ENCODE results near the gene BORA.
"Not testable (repeated sequence)": the region's sequence is repeated elsewhere in the genome, so short reads cannot be mapped to it uniquely, and the experiment has no call there.

Gene BORA

DNA sequence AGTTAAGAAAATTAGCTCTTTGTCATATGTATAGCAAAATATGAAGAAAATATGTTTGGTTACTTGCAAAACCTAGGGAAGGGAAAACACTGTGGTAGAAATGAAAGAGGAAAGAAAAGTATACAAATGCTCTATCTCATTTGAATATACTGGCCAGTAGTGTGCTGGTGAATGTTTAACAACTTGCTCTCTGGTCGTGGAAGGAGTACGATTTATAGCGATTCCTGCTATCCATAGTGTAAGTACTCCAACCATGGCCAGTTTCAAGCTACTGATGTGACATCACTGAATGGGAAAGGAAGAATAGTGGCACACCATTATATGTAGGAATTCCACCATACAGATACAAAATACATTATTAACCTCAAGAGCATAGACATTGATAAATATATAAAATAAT lies 9.3 kb downstream of the BORA start:
- Mint-ChIP-seq H3K36me3 (ENCODE audit: low read depth) (peaks cover 68% of the 10 kb centered on the region), H3K4me1 (ENCODE audit: low read depth) (no peaks in the 10 kb centered on the region), H3K4me3 (no peak overlapping the region), H3K27ac (no peak overlapping the region), H3K27me3 (no peaks in the 10 kb centered on the region), H3K9me3 (peaks cover 5% of the 10 kb centered on the region)

DNA sequence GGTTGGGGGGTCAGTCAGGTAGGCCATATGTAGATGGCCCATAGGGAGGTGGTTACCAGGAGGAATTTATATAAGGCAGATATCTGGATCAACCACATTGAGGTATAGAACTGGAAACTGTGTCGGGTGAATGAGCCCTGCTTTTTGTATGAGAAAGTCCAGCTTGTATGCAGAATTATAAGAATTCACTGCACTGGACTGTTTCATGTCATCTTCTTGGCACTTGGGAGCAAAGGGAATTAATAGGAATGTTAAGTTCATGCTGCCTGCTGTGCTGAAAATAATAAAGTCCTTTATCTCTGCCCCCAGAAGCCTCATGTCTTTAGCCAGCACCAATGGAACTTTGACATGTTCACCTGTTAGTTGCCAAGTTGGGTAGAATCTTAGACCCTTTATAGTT lies 12.3 kb downstream of the BORA start:
- Mint-ChIP-seq H3K27me3 (no peaks in the 10 kb centered on the region), H3K4me1 (ENCODE audit: low read depth) (no peaks in the 10 kb centered on the region), H3K4me3 (no peak overlapping the region), H3K9me3 (no peaks in the 10 kb centered on the region), H3K27ac (no peak overlapping the region), H3K36me3 (ENCODE audit: low read depth) (peaks cover 65% of the 10 kb centered on the region)

DNA sequence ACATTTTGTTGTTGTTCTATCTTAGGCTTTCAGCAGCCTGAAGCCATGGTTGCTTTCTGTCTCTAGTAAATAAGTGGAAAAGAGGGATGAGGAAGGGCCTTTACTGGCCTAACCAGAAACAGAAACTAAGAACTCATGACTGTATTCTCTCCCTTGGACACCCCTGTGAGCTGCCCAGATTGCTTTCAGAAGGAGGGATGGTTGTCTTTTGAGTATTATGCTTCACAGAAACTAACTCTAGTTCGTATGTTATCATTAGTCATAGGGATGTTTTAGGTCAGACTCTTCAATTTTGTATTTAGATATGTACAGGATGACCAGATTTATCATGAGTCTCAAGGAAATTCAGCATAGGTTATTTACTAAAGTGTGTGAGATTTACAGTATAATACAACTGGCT lies 17.5 kb downstream of the BORA start:
- Mint-ChIP-seq H3K27me3 (no peaks in the 10 kb centered on the region), H3K4me1 (ENCODE audit: low read depth) (peaks cover 7% of the 10 kb centered on the region), H3K9me3 (no peaks in the 10 kb centered on the region), H3K27ac (peak overlapping the region; percentile 34), H3K4me3 (no peak overlapping the region), H3K36me3 (ENCODE audit: low read depth) (peaks cover 63% of the 10 kb centered on the region)

DNA sequence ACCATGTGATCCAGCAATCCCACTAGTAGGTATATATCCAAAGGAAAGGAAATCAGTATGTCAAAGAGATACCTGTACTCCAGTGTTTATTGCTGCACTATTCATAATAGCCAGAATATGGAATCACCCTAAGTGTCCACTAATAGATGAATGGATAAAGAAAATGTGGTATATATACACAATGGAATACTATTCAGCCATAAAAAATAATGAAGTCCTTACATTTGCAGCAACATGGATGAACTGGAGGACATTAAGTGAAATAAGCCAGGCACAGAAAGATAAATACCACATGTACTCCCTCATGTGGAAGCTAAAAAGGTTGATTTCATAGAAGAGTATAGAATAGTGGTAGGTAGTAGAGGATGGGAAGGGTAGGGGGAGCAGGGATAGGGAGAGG lies 23.5 kb downstream of the BORA start:
- Mint-ChIP-seq H3K27ac (no peak overlapping the region), H3K4me1 (ENCODE audit: low read depth) (peaks cover 3% of the 10 kb centered on the region), H3K9me3 (no peaks in the 10 kb centered on the region), H3K27me3 (no peaks in the 10 kb centered on the region), H3K36me3 (ENCODE audit: low read depth) (peaks cover 86% of the 10 kb centered on the region), H3K4me3 (no peak overlapping the region)

DNA sequence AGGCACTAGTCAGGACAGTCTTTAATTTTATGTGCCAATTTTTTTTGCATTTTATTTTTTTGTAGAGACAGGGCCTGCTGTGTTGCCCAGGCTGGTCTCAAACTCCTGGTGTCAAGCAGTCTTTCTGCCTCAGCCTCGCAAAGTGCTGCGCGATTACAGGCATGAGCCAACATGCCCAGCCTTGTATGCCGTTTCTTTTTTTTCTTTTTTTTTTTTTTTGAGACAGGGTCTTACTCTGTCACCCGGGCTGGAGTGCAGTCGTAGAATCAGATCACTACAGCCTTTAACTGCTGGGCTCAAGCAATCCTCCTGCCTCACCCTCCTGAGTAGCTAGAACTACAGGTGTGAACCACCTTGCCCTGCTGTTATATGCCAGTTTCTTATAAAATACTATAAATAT lies 26.4 kb downstream of the BORA start:
- no peak overlapping the region for H3K4me3 Mint-ChIP-seq
- H3K27me3 Mint-ChIP-seq, result no peaks in the 10 kb centered on the region
- no peaks in the 10 kb centered on the region for H3K4me1 Mint-ChIP-seq (ENCODE audit: low read depth)
- no peak overlapping the region for H3K27ac Mint-ChIP-seq
- no peaks in the 10 kb centered on the region for H3K9me3 Mint-ChIP-seq
- H3K36me3 Mint-ChIP-seq (ENCODE audit: low read depth), result peaks cover 88% of the 10 kb centered on the region

DNA sequence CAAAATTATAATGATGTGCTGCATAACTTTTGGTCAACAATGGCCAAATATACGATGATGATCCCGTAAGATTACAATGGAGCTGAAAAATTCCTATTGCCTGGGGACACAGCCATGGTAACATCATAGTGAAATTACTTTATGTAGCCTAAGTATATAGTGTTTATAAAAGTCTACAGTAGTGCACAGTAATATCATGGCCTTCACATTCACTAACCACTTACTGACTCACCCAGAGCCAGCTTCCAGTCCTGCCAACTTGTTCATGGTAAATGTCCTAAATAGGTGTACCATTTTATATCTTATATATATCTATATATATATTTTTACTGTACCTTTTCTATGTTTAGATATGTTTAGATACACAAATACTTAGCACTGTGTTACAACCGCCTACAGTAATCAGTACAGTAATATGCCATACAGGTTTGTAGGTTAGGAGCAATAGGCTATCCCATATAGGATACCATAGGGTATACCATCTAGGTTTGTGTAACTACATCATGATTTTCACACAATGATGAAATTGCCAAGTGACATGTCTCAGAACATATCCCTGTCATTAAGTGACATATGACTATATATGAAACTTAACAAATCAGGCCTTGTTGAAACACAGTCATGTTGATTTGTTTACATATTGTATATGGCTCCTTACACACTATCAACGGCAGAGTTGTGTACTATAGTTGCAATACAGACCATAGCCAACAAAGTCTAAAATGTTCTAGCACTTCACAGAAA lies 30.2 kb downstream of the BORA start:
- Mint-ChIP-seq H3K27ac (no peak overlapping the region), H3K36me3 (ENCODE audit: low read depth) (peaks cover 86% of the 10 kb centered on the region), H3K27me3 (no peaks in the 10 kb centered on the region), H3K4me1 (ENCODE audit: low read depth) (no peaks in the 10 kb centered on the region), H3K4me3 (no peak overlapping the region), H3K9me3 (no peaks in the 10 kb centered on the region)

DNA sequence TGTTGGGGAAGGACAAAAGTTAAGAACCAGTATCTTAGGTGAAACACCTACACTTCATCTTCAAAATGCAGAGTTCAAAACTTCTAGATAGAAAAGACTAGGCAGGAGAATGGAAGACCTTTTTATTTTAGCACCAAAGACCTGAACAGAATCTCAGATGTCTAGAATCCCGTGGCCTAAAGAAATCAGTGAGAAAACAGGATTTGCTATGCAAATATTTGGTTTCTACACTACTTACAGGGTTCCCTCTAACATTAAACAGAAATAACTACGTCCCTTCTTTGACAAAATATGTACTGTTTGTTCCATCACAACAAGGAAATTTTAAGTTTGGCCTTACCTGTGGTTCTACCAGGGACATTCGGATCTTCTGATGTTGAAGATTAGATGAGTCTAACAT lies 32.5 kb downstream of the BORA start:
- Mint-ChIP-seq H3K36me3 (ENCODE audit: low read depth) (peaks cover 87% of the 10 kb centered on the region), H3K27me3 (no peaks in the 10 kb centered on the region), H3K27ac (no peak overlapping the region), H3K9me3 (no peaks in the 10 kb centered on the region), H3K4me3 (no peak overlapping the region), H3K4me1 (ENCODE audit: low read depth) (no peaks in the 10 kb centered on the region)

DNA sequence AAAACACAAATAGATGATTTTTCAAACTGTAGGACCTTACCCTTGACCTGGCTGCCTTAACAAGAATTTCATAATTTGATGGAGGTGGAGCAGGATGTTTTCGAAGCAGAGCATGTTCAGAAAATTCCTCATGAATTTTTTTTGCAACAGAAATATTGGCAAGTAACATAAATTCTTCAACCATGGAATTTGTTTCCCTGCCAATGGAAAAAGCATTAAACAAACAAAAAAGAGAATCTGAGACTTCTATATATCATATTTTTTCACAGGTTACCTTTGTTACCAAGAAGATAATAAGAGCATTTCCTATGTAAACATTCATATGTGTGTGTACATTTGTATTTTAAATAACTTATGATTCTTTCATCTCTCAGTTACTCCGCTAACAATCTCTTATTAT lies 35.7 kb downstream of the BORA start:
- Mint-ChIP-seq H3K27ac (no peak overlapping the region), H3K4me3 (no peak overlapping the region), H3K4me1 (ENCODE audit: low read depth) (no peaks in the 10 kb centered on the region), H3K27me3 (no peaks in the 10 kb centered on the region), H3K36me3 (ENCODE audit: low read depth) (peaks cover 90% of the 10 kb centered on the region), H3K9me3 (no peaks in the 10 kb centered on the region)

DNA sequence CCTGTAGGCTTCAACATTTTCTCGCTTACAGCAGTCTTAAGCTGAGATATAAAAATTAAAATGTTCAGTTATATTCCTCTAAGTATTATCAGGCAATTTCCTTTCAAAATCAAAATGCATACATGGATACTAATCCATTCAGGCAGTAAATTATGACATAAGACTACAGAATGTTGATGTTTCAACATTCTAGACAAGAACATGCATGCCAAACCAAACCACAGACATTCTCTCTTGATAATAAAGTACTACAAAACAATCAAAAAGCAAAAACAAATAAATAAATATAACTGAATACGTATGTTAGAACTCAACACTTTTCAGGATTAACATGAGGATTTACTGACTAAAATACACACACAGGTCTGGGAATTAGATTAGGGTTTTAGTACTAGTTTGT lies 46.3 kb downstream of the BORA start:
- no peaks in the 10 kb centered on the region for H3K27me3 Mint-ChIP-seq
- H3K27ac Mint-ChIP-seq, result no peak overlapping the region
- H3K4me3 Mint-ChIP-seq, result no peak overlapping the region
- H3K9me3 Mint-ChIP-seq, result no peaks in the 10 kb centered on the region
- peaks cover 13% of the 10 kb centered on the region for H3K4me1 Mint-ChIP-seq (ENCODE audit: low read depth)
- peaks cover 81% of the 10 kb centered on the region for H3K36me3 Mint-ChIP-seq (ENCODE audit: low read depth)

DNA sequence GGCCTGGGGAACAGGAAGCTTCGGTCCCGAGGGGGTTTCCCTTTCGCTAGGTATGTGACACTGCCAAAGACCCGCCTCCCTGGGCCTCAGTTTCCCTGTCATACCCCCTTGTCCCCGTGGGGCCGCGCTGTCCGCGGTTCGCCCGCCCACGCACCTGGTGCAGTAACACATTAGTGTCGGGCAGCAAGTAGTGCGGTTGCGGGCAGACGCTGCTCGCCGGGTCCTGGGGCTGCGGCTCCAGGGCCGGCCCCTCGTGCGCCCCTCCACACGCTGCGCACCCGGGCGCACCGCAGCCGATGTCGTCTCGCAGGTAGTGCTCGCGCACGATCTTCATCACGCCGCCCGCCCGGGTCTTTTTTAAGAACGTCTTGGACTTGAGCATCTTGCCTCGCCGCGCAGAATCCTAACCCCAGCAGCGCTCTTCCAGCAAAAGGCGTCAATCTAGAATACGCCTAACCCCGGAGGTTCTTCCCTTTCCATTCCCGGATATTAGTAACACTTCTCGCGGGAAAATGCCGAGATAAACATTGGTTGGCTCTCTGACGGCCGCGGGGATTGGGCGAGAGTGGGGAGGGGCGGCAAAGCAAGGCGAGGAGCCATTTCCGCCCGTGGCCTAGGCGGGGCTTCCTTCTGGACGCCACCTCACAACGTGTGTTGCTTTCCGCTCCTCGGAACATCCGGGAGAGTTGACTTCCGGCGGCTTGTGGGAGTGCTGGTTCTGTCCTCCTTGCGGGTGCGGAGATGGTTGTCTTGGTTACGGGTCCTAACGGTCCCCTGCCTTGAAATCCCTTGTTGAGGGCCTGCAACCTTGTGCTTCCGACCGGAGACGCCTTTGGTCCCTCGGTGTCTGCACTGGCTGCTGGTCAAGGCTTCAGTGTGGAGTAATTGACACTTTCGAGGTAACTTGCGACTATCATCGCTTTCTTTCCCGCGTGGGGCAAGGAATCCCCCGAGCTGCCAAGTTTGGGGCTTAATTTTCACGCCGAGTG lies 54.0 kb downstream of the BORA start, which contains the start of the genes DIS3 and PIBF1:
Gene DIS3 (minus strand): TSS at position 450 of the 989 bp plus-strand sequence. CDS start 68 bp downstream, at position 382.
Gene PIBF1 (plus strand): TSS at position 683 of the 989 bp plus-strand sequence. CDS start 1,337 bp downstream, outside the sequence.
- no peaks in the 10 kb centered on the region for H3K9me3 Mint-ChIP-seq
- peaks cover 62% of the 10 kb centered on the region for H3K4me1 Mint-ChIP-seq (ENCODE audit: low read depth)
- H3K27ac Mint-ChIP-seq, result peak within 1 kb of the TSS; percentile 99
- peaks cover 52% of the 10 kb centered on the region for H3K36me3 Mint-ChIP-seq (ENCODE audit: low read depth)
- H3K4me3 Mint-ChIP-seq, result peak within 1 kb of the TSS; percentile 98
- H3K27me3 Mint-ChIP-seq, result no peaks in the 10 kb centered on the region

DNA sequence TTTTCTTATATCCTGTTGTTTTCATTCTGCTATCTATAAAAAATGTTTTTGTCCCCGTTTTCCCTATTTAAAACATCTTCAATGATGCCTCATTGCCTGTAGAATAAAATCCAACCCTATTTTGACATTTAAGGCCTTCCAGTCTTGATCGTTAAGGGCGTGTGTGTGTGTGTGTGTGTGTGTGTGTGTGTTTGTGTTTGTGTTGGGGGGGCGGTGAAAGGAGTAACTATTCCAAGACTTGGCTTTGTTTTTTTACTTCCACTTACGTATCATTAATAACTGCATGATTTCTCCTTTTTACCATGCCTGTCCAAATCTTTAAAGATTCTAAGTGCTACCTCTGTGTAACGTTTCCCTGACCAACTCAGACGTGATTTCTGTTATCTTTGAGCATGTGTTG lies 55.0 kb downstream of the BORA start:
- peak overlapping the region; percentile 99 for H3K27ac Mint-ChIP-seq
- H3K9me3 Mint-ChIP-seq, result no peaks in the 10 kb centered on the region
- H3K4me3 Mint-ChIP-seq, result peak overlapping the region; percentile 98
- H3K36me3 Mint-ChIP-seq (ENCODE audit: low read depth), result peaks cover 42% of the 10 kb centered on the region
- no peaks in the 10 kb centered on the region for H3K27me3 Mint-ChIP-seq
- H3K4me1 Mint-ChIP-seq (ENCODE audit: low read depth), result peaks cover 58% of the 10 kb centered on the region

DNA sequence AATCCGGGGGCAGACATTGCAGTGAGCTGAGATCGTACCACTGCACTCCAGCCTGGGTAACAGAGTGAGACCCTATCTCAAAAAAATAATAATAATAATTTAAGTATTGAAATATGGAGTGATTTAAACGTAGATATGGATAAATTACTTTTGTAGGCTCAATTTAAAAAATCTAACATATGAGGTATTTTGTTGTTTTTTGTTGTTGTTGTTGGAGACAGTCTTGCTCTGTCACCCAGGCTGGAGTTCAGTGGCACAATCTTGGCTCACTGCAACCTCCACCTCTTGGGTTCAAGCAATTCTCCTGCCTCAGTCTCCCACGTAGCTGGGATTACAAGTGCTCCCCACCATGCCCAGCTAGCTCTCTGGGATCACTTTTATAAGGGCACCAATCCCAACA lies 57.0 kb downstream of the BORA start:
- peaks cover 29% of the 10 kb centered on the region for H3K36me3 Mint-ChIP-seq (ENCODE audit: low read depth)
- not testable (repeated sequence) for H3K4me3 Mint-ChIP-seq, H3K27me3 Mint-ChIP-seq, H3K9me3 Mint-ChIP-seq, H3K27ac Mint-ChIP-seq
- peaks cover 49% of the 10 kb centered on the region for H3K4me1 Mint-ChIP-seq (ENCODE audit: low read depth)

DNA sequence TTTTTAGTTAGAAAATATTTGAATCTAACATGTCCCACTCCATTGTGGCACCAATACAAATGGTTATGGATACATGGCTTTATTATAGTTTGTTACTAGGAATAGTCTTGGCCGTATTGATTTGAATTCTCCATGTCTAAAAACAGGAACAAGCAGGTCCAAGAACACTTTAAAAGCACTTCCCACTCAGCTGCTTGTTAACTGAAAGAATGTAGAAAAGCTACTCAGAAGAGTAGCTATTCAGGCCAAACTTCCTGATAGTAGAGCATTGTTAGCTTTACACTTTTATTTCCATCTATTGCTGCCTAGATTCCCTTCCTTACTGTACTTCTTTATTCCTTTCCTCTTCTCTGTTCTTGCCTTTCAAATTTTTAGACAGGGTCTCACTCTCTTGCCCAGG lies 61.1 kb downstream of the BORA start:
- Mint-ChIP-seq H3K36me3 (ENCODE audit: low read depth) (peaks cover 44% of the 10 kb centered on the region), H3K27ac (no peak overlapping the region), H3K27me3 (no peaks in the 10 kb centered on the region), H3K9me3 (peaks cover 5% of the 10 kb centered on the region), H3K4me3 (no peak overlapping the region), H3K4me1 (ENCODE audit: low read depth) (peaks cover 27% of the 10 kb centered on the region)

DNA sequence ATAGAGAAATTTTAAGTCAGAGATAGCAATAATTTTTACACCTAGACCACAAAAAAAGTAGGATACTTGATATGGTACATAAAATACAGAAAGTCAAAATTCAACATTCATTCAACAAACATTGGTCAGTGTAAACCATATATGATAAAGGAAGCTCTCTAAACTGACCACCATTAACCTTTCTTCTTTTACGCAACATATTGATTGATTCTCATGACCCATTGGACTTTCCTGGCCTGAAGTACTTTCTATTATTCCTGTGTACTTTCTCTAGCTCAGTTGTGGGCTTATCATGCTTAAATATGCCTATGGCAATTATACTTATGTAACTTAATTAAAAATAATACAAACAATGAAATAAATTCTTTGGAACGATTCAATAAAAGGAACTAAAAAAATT lies 64.9 kb downstream of the BORA start:
- Mint-ChIP-seq H3K9me3 (peaks cover 9% of the 10 kb centered on the region), H3K27me3 (no peaks in the 10 kb centered on the region), H3K36me3 (ENCODE audit: low read depth) (peaks cover 60% of the 10 kb centered on the region), H3K4me3 (no peak overlapping the region), H3K4me1 (ENCODE audit: low read depth) (peaks cover 9% of the 10 kb centered on the region), H3K27ac (no peak overlapping the region)

DNA sequence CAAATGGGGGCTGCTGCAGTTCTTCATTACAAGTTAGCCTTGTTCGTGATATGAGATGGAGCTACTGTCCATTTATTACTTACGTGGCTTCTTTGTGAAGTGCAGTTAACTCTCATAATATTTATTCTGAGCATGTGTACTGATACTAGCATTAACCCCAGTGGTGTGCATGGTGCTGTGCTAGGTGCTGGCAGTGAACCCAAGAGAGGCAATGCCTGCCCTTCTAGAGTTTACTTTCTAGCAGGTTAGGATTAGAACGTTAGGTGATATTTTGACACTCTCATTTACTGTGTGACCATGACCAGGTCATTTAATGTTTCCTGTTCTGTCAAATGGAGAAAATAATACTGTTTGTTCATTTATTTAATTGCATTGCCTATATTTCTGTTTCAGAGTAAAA lies 71.1 kb downstream of the BORA start:
- H3K4me1 Mint-ChIP-seq (ENCODE audit: low read depth), result peaks cover 4% of the 10 kb centered on the region
- H3K27ac Mint-ChIP-seq, result no peak overlapping the region
- peaks cover 59% of the 10 kb centered on the region for H3K36me3 Mint-ChIP-seq (ENCODE audit: low read depth)
- H3K4me3 Mint-ChIP-seq, result no peak overlapping the region
- H3K27me3 Mint-ChIP-seq, result no peaks in the 10 kb centered on the region
- H3K9me3 Mint-ChIP-seq, result peaks cover 4% of the 10 kb centered on the region

All from stimulated activated naive CD8-positive, alpha-beta T cell treated with anti-CD3 and anti-CD28 coated beads, Interleukin-15, Interleukin-2, amounts not matched to agents 100 ng/mL and 50 ng/mL, for 24 hours (primary cell).